B cell (primary cell): ENCODE data around the gene THSD7A. TPM values are rescaled to one million over a fixed set of nuclear protein-coding genes. Genes with fewer than 3 reads are reported as not detected.

Experiments used
- ATAC-seq: fragments of 200-7000 bp; cut with Tn5 transposase; one replicate; pipeline ENCODE4 v1.10.0; 2021; ENCODE audit warnings: low read depth, mild to moderate bottlenecking, moderate number of reproducible peaks, moderate library complexity
- CTCF ChIA-PET: fragments of 350-600 bp; sonication (Branson Sonifier 250); formaldehyde crosslinking; loops from one replicate; lab custom pipeline; 2021; ENCODE audit warnings: antibody characterized with exemption, inconsistent platforms; lab: Charles Lee
- POLR2A ChIA-PET: fragments of 350-600 bp; sonication (Branson Sonifier 250); formaldehyde crosslinking; loops from one replicate; lab custom pipeline; 2021; ENCODE audit warnings: antibody characterized with exemption; lab: Charles Lee
- DNase-seq: peaks from one replicate; pipeline ENCODE4 v3.0.0; 2013
- H2AFZ ChIP-seq: 2 replicates; pipeline ENCODE4 v1.6.1; 2012; ENCODE audit warnings: mild to moderate bottlenecking, low read depth, low read length; ENCODE audit not compliant: insufficient read depth, poor library complexity, severe bottlenecking
- H3K27ac ChIP-seq, 2 donors: 1 replicate in 1 of 2; 2 replicates in 1 of 2; pipeline ENCODE4 v1.5.1; 2012 to 2013; ENCODE audit warnings: low read length in 2 of 2, mild to moderate bottlenecking in 2 of 2, moderate library complexity in 1 of 2
- H3K27me3 ChIP-seq, 4 experiments: fragments of 200-600 bp in 1 of 4; sonication (generic) in 1 of 4; replicated peaks in 1 of 4; 1 replicate in 2 of 4; 2 replicates in 2 of 4; pipeline versions ENCODE4 v1.6.1 to v1.7.0; 2013 to 2016; ENCODE audit warnings: low read length in 3 of 4, mild to moderate bottlenecking in 2 of 4, mixed read lengths in 1 of 4, moderate library complexity in 1 of 4; ENCODE audit not compliant: insufficient read depth in 4 of 4, control insufficient read depth in 3 of 4; ENCODE audit errors: control extremely low read depth in 1 of 4
- H3K36me3 ChIP-seq, 2 experiments: replicated peaks in 1 of 2; 1 replicate in 1 of 2; 2 replicates in 1 of 2; pipeline versions ENCODE4 v1.6.1 to v1.7.1; 2013; ENCODE audit warnings: low read length in 1 of 2; ENCODE audit not compliant: insufficient read depth in 2 of 2, control insufficient read depth in 1 of 2; ENCODE audit errors: control extremely low read depth in 1 of 2, extremely low read depth in 1 of 2
- H3K4me1 ChIP-seq, 2 donors: fragments of 200-600 bp in 1 of 2; sonication (generic) in 1 of 2; 1 replicate in 1 of 2; 2 replicates in 1 of 2; pipeline versions ENCODE4 v1.5.1 to v1.6.1; 2013 to 2017; ENCODE audit warnings: low read length in 2 of 2; ENCODE audit not compliant: control insufficient read depth in 2 of 2, insufficient read depth in 2 of 2
- H3K4me2 ChIP-seq: replicated peaks from 2 replicates; pipeline ENCODE3; 2012; ENCODE audit warnings: mild to moderate bottlenecking, low read depth, low read length; ENCODE audit not compliant: poor library complexity, severe bottlenecking
- H3K4me3 ChIP-seq, 5 experiments: fragments of 200-600 bp in 1 of 5; sonication (generic) in 1 of 5; 1 replicate in 3 of 5; 2 replicates in 2 of 5; pipeline versions ENCODE4 v1.5.1 to v1.7.0; 2011 to 2016; ENCODE audit warnings: low read length in 4 of 5, mild to moderate bottlenecking in 4 of 5, low read depth in 2 of 5, control low read depth in 1 of 5, moderate library complexity in 1 of 5; ENCODE audit not compliant: insufficient read depth in 1 of 5; ENCODE audit errors: control extremely low read depth in 1 of 5, extremely low read depth in 1 of 5
- H3K79me2 ChIP-seq: fragments of 200-600 bp; sonication (generic); one replicate; pipeline ENCODE4 v1.6.0; 2016; ENCODE audit warnings: low read length; ENCODE audit not compliant: control insufficient read depth, insufficient read depth
- H3K9ac ChIP-seq: fragments of 200-600 bp; sonication (generic); 2 replicates; pipeline ENCODE4 v1.6.1; 2017; ENCODE audit warnings: mild to moderate bottlenecking, low read length, moderate library complexity
- H3K9me3 ChIP-seq, 3 donors: one replicate each; pipeline versions ENCODE4 v1.6.1 to v1.7.1; 2013; ENCODE audit warnings: low read length in 2 of 3; ENCODE audit not compliant: control insufficient read depth in 2 of 3, insufficient read depth in 1 of 3; ENCODE audit errors: control extremely low read depth in 1 of 3
- H4K20me1 ChIP-seq: 2 replicates; pipeline ENCODE4 v1.6.0; 2012; ENCODE audit warnings: mild to moderate bottlenecking, low read length; ENCODE audit not compliant: insufficient read depth, control insufficient read depth, poor library complexity, severe bottlenecking
- H3K27ac Mint-ChIP-seq: one replicate; pipeline ENCODE4 v1.8.0; 2021; ENCODE audit warnings: mixed read lengths
- H3K27me3 Mint-ChIP-seq: one replicate; pipeline ENCODE4 v1.8.0; 2021; ENCODE audit warnings: mixed read lengths
- H3K4me1 Mint-ChIP-seq: one replicate; pipeline ENCODE4 v1.8.0; 2021; ENCODE audit warnings: mixed read lengths
- H3K4me3 Mint-ChIP-seq: one replicate; pipeline ENCODE4 v1.8.0; 2021; ENCODE audit warnings: mixed read lengths
- H3K9me3 Mint-ChIP-seq: one replicate; pipeline ENCODE4 v1.8.0; 2022; ENCODE audit warnings: mixed read lengths; ENCODE audit not compliant: insufficient read depth
- EZH2 ChIP-seq: IDR thresholded peaks from 2 replicates; pipeline ENCODE4 v1.6.1; 2012; ENCODE audit warnings: borderline replicate concordance, low read depth, mild to moderate bottlenecking, moderate library complexity, low read length; ENCODE audit not compliant: insufficient read depth, poor library complexity, severe bottlenecking
- WGBS: methylation state at CpG from one replicate; pipeline ENCODE4 v1.1.5; 2013; ENCODE audit warnings: missing lambda C conversion rate; ENCODE audit not compliant: insufficient coverage; 5-methylcytosine and 5-hydroxymethylcytosine counted together
- intact Hi-C: fragments of 100-400 bp; cut with micrococcal nuclease; formaldehyde crosslinking; loops from one replicate; pipeline ENCODE4 v1.10.0; 2022
- polyA plus RNA-seq: library from polyadenylated mRNA; depleted of rRNA; stranded (reverse); fragments of >200 nt; gene quantifications from 2 replicates; pipeline ENCODE4 v1.2.3, GENCODE V29; 2012
- total RNA-seq, 2 donors: library from RNA; stranded (reverse); fragments of 120-200 nt in 1 of 2; gene quantifications; 1 replicate in 1 of 2; 2 replicates in 1 of 2; pipeline versions ENCODE4 v1.2.3 to v1.2.4, GENCODE V29; 2013 to 2022
- TF ChIP-seq, protein P1 (sequence below): fragments of 200-600 bp; IDR thresholded peaks from one replicate; pipeline ENCODE4 v1.8.0; 2022; ENCODE audit warnings: antibody characterized with exemption, mild to moderate bottlenecking

Gene THSD7A
- total and polyA plus RNA-seq, 2 donors (not counting 1 experiment from before 2014, with no cell fraction given) = not detected

DNA sequence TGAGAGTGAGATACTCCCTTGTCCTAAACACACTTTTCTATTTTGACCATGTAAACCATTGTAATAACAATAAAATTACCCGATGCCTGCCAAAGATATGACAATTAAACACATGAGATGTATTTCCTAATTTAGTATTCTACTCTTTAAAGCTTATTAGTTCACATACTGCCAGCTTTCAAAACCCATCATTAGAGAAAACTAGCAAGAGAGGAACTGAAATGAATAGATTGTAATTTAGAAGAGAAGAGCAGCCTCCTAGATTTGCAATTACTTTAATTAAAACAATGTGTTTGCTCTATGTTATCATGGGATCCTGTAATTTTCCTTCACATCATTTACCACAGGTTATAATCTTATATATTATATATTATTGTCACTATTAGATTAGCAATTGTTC lies 428.2 kb downstream of the THSD7A start:
- Histone ChIP-seq H3K27ac (no peak overlapping the region), H3K4me3 (no peak overlapping the region), H3K79me2 (no peaks in the 10 kb centered on the region), H3K9ac (no peak overlapping the region), H3K27me3 (peaks cover 0 to 2% (median 0%) of the 10 kb centered on the region in 4 experiments), H3K9me3 (no peaks in the 10 kb centered on the region), H3K4me2 (no peak overlapping the region), H2AFZ (no peak overlapping the region), H3K4me1 (no peaks in the 10 kb centered on the region), H3K36me3 (no peaks in the 10 kb centered on the region), H4K20me1 (no peaks in the 10 kb centered on the region)
- ATAC-seq (no peak), DNase-seq (no peak)
- intact Hi-C loops = no loop called here
- H3K27me3 Mint-ChIP-seq = no peaks in the 10 kb centered on the region
- CTCF ChIA-PET = no interaction called here
- TF ChIP-seq EZH2 = no peak
- TF ChIP-seq, protein P1, sequence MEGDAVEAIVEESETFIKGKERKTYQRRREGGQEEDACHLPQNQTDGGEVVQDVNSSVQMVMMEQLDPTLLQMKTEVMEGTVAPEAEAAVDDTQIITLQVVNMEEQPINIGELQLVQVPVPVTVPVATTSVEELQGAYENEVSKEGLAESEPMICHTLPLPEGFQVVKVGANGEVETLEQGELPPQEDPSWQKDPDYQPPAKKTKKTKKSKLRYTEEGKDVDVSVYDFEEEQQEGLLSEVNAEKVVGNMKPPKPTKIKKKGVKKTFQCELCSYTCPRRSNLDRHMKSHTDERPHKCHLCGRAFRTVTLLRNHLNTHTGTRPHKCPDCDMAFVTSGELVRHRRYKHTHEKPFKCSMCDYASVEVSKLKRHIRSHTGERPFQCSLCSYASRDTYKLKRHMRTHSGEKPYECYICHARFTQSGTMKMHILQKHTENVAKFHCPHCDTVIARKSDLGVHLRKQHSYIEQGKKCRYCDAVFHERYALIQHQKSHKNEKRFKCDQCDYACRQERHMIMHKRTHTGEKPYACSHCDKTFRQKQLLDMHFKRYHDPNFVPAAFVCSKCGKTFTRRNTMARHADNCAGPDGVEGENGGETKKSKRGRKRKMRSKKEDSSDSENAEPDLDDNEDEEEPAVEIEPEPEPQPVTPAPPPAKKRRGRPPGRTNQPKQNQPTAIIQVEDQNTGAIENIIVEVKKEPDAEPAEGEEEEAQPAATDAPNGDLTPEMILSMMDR = no peak
- no peak overlapping the region for H3K4me3 Mint-ChIP-seq
- no CpG with 5 or more reads among the region's 1 CpG for WGBS
- H3K9me3 Mint-ChIP-seq = no peaks in the 10 kb centered on the region
- no peaks in the 10 kb centered on the region for H3K4me1 Mint-ChIP-seq
- POLR2A ChIA-PET = no interaction called here
- H3K27ac Mint-ChIP-seq = no peak overlapping the region

DNA sequence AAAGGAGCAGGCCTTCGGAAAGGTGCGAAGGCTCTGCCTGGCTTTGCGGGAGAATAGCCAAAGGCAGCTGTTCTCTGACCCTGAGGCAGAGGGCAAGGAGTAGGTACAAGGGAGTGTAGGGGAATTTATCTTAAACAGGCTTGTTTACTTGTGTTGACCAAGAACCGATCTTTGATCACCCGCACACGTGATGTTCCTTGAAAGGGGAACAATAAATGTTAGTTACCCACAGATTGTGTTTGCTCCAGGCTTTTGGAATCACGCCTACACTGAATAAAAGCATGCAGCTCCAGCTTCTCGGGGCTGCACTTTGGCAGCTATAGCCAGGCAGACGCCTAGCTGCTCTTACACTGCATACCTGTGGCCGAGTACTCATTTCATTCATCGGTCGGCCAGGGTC lies 437.6 kb downstream of the THSD7A start:
- no peak for ATAC-seq
- ChIA-PET POLR2A (no interaction called here), CTCF (no interaction called here)
- DNase-seq = no peak
- Histone ChIP-seq H3K4me1 (no peaks in the 10 kb centered on the region), H3K79me2 (no peaks in the 10 kb centered on the region), H3K9me3 (peaks cover 0 to 6% (median 0%) of the 10 kb centered on the region in 3 donors), H4K20me1 (no peaks in the 10 kb centered on the region), H3K27ac (no peak overlapping the region), H3K36me3 (no peaks in the 10 kb centered on the region), H3K4me3 (no peak overlapping the region), H3K27me3 (no peaks in the 10 kb centered on the region), H3K9ac (no peak overlapping the region), H2AFZ (no peak overlapping the region), H3K4me2 (no peak overlapping the region)
- peaks cover 5% of the 10 kb centered on the region for H3K9me3 Mint-ChIP-seq
- intact Hi-C loops = no loop called here
- no peak overlapping the region for H3K4me3 Mint-ChIP-seq
- no peaks in the 10 kb centered on the region for H3K27me3 Mint-ChIP-seq
- no peaks in the 10 kb centered on the region for H3K4me1 Mint-ChIP-seq
- WGBS = 85% methylated on average over 12 of the region's 12 CpGs
- TF ChIP-seq, protein P1 = no peak
- no peak for TF ChIP-seq EZH2
- no peak overlapping the region for H3K27ac Mint-ChIP-seq
